NT2/D1 (cell line): ENCODE measurements around the gene ALOX15B.

ENCODE experiments used
- DNase-seq: peaks from one replicate; pipeline ENCODE4 v3.0.0-alpha.2; 2011; ENCODE audit warnings: low read depth, low spot score
- H3K27me3 ChIP-seq: 2 replicates; pipeline ENCODE4 v1.6.0; 2011; ENCODE audit warnings: mild to moderate bottlenecking; ENCODE audit not compliant: insufficient read length, insufficient read depth
- H3K36me3 ChIP-seq: 2 replicates; pipeline ENCODE4 v1.6.1; 2011; ENCODE audit warnings: mild to moderate bottlenecking, low read length, mixed read lengths; ENCODE audit not compliant: insufficient read depth, insufficient read length
- H3K4me1 ChIP-seq: 2 replicates; pipeline ENCODE4 v1.5.1; 2011; ENCODE audit not compliant: insufficient read depth, insufficient read length
- H3K4me3 ChIP-seq: 2 replicates; pipeline ENCODE4 v1.5.1; 2011; ENCODE audit warnings: low read depth; ENCODE audit not compliant: insufficient read length
- H3K9ac ChIP-seq: 2 replicates; pipeline ENCODE4 v1.6.0; 2011; ENCODE audit warnings: low read depth; ENCODE audit not compliant: insufficient read length
- H3K9me3 ChIP-seq: 2 replicates; pipeline ENCODE4 v1.5.1; 2011; ENCODE audit warnings: mild to moderate bottlenecking, low read length; ENCODE audit not compliant: insufficient read depth
- SUZ12 ChIP-seq: IDR thresholded peaks from 2 replicates; pipeline ENCODE4 v1.6.1; 2011; ENCODE audit not compliant: insufficient read length, insufficient read depth; ENCODE audit errors: extremely low read depth
- YY1 ChIP-seq: IDR thresholded peaks from 2 replicates; pipeline ENCODE4 v1.6.1; 2011; ENCODE audit not compliant: insufficient read length, insufficient read depth
- ZNF274 ChIP-seq: IDR thresholded peaks from 2 replicates; pipeline ENCODE4 v1.6.1; 2011; ENCODE audit warnings: mild to moderate bottlenecking, low read depth, low read length

ALOX15B gene

GRCh38 chr17:8069587-8069860 is 30.7 kb downstream of the ALOX15B start:
- no peak for DNase-seq
- no peak overlapping the region for H3K9ac ChIP-seq
- H3K9me3 ChIP-seq, result no peaks in the 10 kb centered on the region
- H3K4me1 ChIP-seq, result peaks cover 3% of the 10 kb centered on the region
- no peak for TF ChIP-seq ZNF274
- TF ChIP-seq SUZ12, result no peak
- no peak for TF ChIP-seq YY1
- no peaks in the 10 kb centered on the region for H3K36me3 ChIP-seq
- no peak overlapping the region for H3K4me3 ChIP-seq
- peaks cover 47% of the 10 kb centered on the region for H3K27me3 ChIP-seq

GRCh38 chr17:8071496-8071895 is 32.6 kb downstream of the ALOX15B start:
- peaks cover 66% of the 10 kb centered on the region for H3K27me3 ChIP-seq
- no peak overlapping the region for H3K4me3 ChIP-seq
- no peaks in the 10 kb centered on the region for H3K9me3 ChIP-seq
- TF ChIP-seq YY1 (no peak), SUZ12 (no peak), ZNF274 (no peak)
- no peaks in the 10 kb centered on the region for H3K36me3 ChIP-seq
- peaks cover 3% of the 10 kb centered on the region for H3K4me1 ChIP-seq
- DNase-seq, result no peak
- H3K9ac ChIP-seq, result no peak overlapping the region

DNA sequence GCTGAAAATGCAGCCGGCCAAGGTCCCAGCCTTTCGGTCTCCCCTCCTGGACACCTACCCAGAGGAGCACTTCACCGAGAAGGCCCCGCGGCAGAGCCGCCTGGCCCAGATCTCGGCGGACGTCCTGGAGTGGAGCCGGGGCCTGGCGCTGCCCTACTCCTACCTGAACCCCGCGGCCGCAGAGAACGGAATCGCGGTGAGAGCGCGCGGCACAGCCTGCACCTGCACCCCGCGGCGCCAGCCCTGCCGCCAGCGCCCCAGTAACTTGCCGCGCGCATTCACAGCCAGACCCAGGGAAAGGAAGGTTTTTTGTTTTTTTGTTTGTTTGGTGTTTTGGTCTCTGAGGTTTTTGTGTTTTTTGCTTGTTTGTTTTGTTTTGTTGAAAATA is 33.5 kb downstream of the ALOX15B start:
- TF ChIP-seq SUZ12 (no peak), ZNF274 (no peak), YY1 (no peak)
- Histone ChIP-seq H3K36me3 (no peaks in the 10 kb centered on the region), H3K27me3 (peaks cover 74% of the 10 kb centered on the region), H3K4me3 (peak overlapping the region; percentile 32), H3K9me3 (no peaks in the 10 kb centered on the region), H3K9ac (no peak overlapping the region), H3K4me1 (peaks cover 3% of the 10 kb centered on the region)
- no peak for DNase-seq

DNA sequence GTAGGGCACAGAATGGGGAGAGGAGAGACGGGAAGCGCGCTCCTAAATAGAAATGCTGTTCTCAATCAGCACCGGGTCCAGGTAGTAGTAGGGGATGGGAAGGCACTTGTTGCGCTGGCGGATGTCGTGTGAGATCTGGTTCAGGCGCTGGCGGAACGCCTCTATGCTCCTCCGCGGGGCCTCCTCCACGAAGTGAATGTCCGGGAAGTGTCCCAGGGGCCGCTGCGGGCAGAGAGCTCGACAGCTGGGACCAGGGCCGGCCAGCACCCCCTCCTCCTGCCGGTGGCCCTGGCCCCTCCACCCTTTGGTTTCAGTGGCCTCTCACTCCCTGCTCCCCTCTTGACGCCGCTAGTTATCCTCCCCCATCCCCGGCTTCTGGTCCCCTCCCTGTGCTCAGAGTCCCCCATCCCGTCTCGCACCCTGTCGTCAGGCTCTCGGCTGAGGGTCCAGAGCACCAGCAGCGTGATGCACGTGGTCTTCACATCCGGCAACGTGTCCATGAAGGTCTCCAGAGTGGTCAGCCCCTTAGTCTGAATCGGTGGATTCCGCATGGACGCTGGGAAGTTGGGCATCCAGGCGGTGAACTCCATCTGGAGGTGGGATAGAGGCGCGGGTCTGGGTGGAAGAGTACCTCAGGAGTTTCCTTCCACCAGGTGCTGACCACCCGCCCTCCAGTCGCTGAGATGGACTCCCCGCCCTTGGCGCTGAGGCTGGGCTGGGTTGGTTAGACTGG is 34.0 kb downstream of the ALOX15B start:
- peaks cover 75% of the 10 kb centered on the region for H3K27me3 ChIP-seq
- DNase-seq, result no peak

DNA sequence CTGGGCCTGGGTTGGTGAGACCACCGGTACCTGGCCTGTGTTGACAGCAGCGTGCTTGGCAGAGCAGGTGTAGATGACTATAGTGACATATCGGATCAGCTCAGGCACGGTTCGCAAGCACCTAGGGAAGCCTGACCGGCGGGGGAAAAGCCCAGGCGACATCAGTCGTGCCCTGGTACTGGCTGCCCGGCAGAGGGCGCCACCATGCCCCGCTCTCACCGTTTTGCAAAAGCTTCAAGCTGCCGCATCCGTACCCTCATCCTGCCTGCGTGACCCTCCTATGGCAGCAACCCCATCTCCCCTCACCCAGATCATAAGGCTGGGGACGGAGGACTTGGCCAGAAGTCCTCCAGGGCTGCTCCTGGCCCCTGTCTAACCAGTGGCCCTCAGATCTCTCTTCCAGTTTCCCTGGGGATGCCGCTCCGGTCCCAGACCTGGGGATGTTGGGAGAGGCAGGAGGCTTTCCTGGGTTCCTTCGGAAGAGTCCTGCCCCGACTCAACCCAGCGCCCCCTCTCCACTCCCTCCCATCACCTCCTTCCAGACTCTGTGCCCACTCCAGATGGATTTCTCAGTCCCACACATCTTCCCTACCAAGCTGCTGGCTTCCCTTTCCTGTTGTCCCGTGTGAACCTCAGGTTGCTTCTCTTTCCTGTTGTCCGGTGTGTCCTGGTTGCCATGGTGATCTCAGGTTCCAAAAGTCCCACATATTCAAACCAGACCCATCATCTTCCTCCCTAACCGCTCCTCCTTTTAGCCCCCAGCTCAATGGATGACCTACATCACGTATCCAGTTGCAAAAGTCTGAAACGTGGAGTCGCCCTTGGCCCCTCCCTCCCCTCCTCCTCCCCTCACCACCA is 35.0 kb downstream of the ALOX15B start:
- peaks cover 78% of the 10 kb centered on the region for H3K27me3 ChIP-seq
- peak; percentile 62 for DNase-seq
- peak overlapping the region; percentile 24 for H3K4me3 ChIP-seq

More for the DNA sequence above, 34.0 kb downstream of the ALOX15B start:
- H3K4me3 ChIP-seq, result peak overlapping the region; percentile 32
- TF ChIP-seq ZNF274 (no peak), YY1 (no peak), SUZ12 (peak; percentile 68)
- no peaks in the 10 kb centered on the region for H3K36me3 ChIP-seq
- H3K9ac ChIP-seq, result peak overlapping the region; percentile 56
- no peaks in the 10 kb centered on the region for H3K9me3 ChIP-seq
- peaks cover 3% of the 10 kb centered on the region for H3K4me1 ChIP-seq

GRCh38 chr17:8074554-8074953 is 35.7 kb downstream of the ALOX15B start:
- peaks cover 78% of the 10 kb centered on the region for H3K27me3 ChIP-seq
- no peak overlapping the region for H3K9ac ChIP-seq
- H3K4me3 ChIP-seq, result no peak overlapping the region
- H3K36me3 ChIP-seq, result no peaks in the 10 kb centered on the region
- TF ChIP-seq YY1, result no peak
- no peak for TF ChIP-seq ZNF274
- no peak for TF ChIP-seq SUZ12
- peaks cover 3% of the 10 kb centered on the region for H3K4me1 ChIP-seq
- no peak for DNase-seq
- H3K9me3 ChIP-seq, result no peaks in the 10 kb centered on the region; the same call in 1 of the 2 replicates

More for the DNA sequence above, 35.0 kb downstream of the ALOX15B start:
- Histone ChIP-seq H3K9ac (peak overlapping the region; percentile 67), H3K36me3 (no peaks in the 10 kb centered on the region), H3K9me3 (no peaks in the 10 kb centered on the region), H3K4me1 (peaks cover 3% of the 10 kb centered on the region)
- TF ChIP-seq YY1 (no peak), SUZ12 (no peak), ZNF274 (no peak)

DNA sequence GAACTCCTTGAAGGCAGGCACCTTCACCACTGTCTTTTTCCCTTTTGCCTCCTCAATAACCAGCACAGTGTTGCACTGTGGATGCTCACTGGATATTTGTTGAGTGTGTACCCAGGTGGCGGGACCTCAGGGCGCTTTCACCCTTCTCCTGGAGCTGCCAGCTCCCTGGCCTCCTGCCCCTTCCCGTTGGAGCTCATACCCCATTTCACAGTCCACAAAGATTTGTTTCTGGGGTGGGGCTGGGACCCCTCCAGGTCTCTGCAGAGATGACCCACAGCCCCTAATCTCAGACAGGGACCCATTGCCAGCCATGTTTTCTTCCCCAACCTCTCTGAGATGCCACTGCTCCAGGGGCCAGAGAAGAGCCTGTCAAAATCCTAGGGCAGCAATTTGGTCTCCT is 36.2 kb downstream of the ALOX15B start:
- Histone ChIP-seq H3K9me3 (no peaks in the 10 kb centered on the region; the same call in 1 of the 2 replicates), H3K27me3 (peaks cover 80% of the 10 kb centered on the region), H3K36me3 (no peaks in the 10 kb centered on the region), H3K4me3 (no peak overlapping the region), H3K4me1 (peaks cover 3% of the 10 kb centered on the region), H3K9ac (no peak overlapping the region)
- TF ChIP-seq YY1 (no peak), SUZ12 (no peak), ZNF274 (no peak)
- DNase-seq, result no peak
